IPS DF 6.9 (cell line): ENCODE measurements around the gene ARPIN.
A peak's percentile ranks its signal among the peaks of the same experiment; 100 is the strongest.
"Not testable (repeated sequence)": the region's sequence is repeated elsewhere in the genome, so short reads cannot be mapped to it uniquely, and the experiment has no call there.

Source experiments
- DNase-seq: peaks from one replicate; pipeline ENCODE4 v3.0.0-alpha.2; 2013; ENCODE audit warnings: low read depth, low spot score
- H3K27ac ChIP-seq: one replicate; pipeline ENCODE4 v1.5.1; 2013; ENCODE audit warnings: low read length, control low read depth
- H3K27me3 ChIP-seq: 2 replicates; pipeline ENCODE4 v1.6.1; 2013; ENCODE audit warnings: mild to moderate bottlenecking, low read length; ENCODE audit not compliant: control insufficient read depth, insufficient read depth
- H3K36me3 ChIP-seq: 2 replicates; pipeline ENCODE4 v1.6.1; 2013; ENCODE audit warnings: low read length; ENCODE audit not compliant: control insufficient read depth, insufficient read depth
- H3K4me1 ChIP-seq: 2 replicates; pipeline ENCODE4 v1.6.1; 2013; ENCODE audit warnings: low read length; ENCODE audit not compliant: control insufficient read depth, insufficient read depth
- H3K4me3 ChIP-seq: 2 replicates; pipeline ENCODE4 v1.5.1; 2013; ENCODE audit warnings: mild to moderate bottlenecking, low read length
- H3K9me3 ChIP-seq: 2 replicates; pipeline ENCODE4 v1.6.1; 2013; ENCODE audit warnings: low read length, inconsistent platforms; ENCODE audit not compliant: control insufficient read depth, insufficient read depth
- WGBS: extraction: QIAGEN DNeasy Blood & Tissue Kit; methylation state at CpG from one replicate; pipeline ENCODE4 v1.1.7; 2013; ENCODE audit warnings: mixed read lengths, missing lambda C conversion rate; ENCODE audit not compliant: insufficient read length, insufficient coverage; 5-methylcytosine and 5-hydroxymethylcytosine counted together

ARPIN gene

GRCh38 chr15:89912674-89913396 is at the start of gene ARPIN:
Gene ARPIN, minus strand, starts transcription at chr15:89912952. Its CDS starts 117 bp downstream, at chr15:89912835.
- no CpG with 5 or more reads among the region's 57 CpGs for WGBS
- no peaks in the 10 kb centered on the region for H3K27me3 ChIP-seq
- peak within 1 kb of the TSS; percentile 82; the same call in 1 of the 2 replicates for H3K4me3 ChIP-seq
- H3K9me3 ChIP-seq = no peaks in the 10 kb centered on the region
- no peak for DNase-seq
- H3K27ac ChIP-seq = no peak within 1 kb of the TSS
- H3K36me3 ChIP-seq = no peaks in the 10 kb centered on the region
- H3K4me1 ChIP-seq = no peaks in the 10 kb centered on the region

DNA sequence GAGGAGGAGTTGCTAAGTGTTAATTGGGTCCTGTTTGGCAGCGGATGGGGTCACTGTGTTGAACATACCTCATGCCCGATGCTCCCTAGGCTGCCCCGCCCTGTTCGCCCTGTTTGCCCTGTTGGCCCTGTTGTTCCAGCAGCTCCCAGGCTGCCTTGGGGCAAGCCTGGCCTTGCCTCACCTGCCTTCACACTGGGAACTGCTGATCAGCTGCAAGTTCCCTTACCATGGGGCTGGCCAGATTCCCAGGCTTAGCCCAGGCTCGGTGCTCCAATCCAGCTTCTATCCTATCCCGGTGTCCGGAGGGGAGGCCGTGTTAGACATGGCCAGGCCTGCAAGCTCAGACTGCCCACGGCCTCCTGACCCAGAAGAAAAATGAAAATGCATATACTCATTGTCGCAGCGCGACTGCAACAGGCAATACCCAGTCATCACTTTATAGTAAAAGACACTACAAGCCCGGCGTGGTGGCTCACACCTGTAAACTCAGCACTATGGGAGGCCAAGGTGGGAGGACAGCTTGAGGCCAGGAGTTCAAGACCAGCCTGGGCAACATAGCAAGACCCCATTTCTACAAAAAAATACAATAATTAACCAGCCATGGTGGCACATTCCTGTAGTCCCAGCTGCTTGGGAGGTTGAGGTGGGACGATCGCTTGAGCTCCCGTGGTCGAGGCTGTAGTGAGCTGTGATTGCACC is 45.5 kb upstream of the ARPIN start:
- no peaks in the 10 kb centered on the region for H3K4me1 ChIP-seq
- no peak overlapping the region for H3K4me3 ChIP-seq
- no CpG with 5 or more reads among the region's 18 CpGs for WGBS
- no peaks in the 10 kb centered on the region for H3K27me3 ChIP-seq
- no peaks in the 10 kb centered on the region for H3K36me3 ChIP-seq
- no peaks in the 10 kb centered on the region for H3K9me3 ChIP-seq
- DNase-seq = no peak
- no peak overlapping the region for H3K27ac ChIP-seq

GRCh38 chr15:89955449-89955998 is 42.8 kb upstream of the ARPIN start:
- H3K9me3 ChIP-seq, H3K4me3 ChIP-seq, H3K36me3 ChIP-seq, DNase-seq, H3K27ac ChIP-seq, H3K27me3 ChIP-seq, H3K4me1 ChIP-seq: not testable (repeated sequence)
- WGBS = no CpG with 5 or more reads among the region's 13 CpGs

- Histone ChIP-seq H3K27me3 (no peaks in the 10 kb centered on the region), H3K27ac (no peak overlapping the region), H3K4me3 (no peak overlapping the region), H3K36me3 (no peaks in the 10 kb centered on the region), H3K9me3 (no peaks in the 10 kb centered on the region), H3K4me1 (no peaks in the 10 kb centered on the region)
- WGBS = no CpG with 5 or more reads among the region's 3 CpGs
- DNase-seq = no peak
Measured at GRCh38 chr15:89954541-89954940, 41.8 kb upstream of the ARPIN start.

- Histone ChIP-seq H3K36me3 (no peaks in the 10 kb centered on the region), H3K4me1 (no peaks in the 10 kb centered on the region), H3K27me3 (no peaks in the 10 kb centered on the region), H3K4me3 (no peak overlapping the region), H3K27ac (no peak overlapping the region), H3K9me3 (no peaks in the 10 kb centered on the region)
- no CpG with 5 or more reads among the region's 7 CpGs for WGBS
- DNase-seq = no peak
Measured at GRCh38 chr15:89948796-89949195, 36.0 kb upstream of the ARPIN start.

DNA sequence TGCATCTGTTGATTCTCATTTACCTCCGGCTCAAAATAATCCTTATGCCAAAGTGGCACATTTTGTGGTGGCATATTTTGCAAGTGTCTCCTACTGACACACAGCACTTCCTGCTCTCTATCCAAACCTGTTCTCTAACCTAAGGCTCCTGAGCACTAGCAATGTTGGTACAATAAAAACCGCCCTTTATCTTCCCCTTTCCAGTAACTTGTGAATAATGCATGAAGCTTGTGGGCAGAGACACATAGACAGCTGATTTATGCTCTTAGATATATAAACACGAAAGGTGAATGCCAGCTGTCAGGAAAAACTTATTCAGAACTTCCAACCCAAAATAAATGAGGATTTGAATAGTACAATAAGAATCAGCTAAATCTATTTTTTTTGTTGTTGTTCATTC is 34.6 kb upstream of the ARPIN start:
- Histone ChIP-seq H3K4me1 (no peaks in the 10 kb centered on the region), H3K9me3 (no peaks in the 10 kb centered on the region), H3K36me3 (no peaks in the 10 kb centered on the region), H3K27ac (no peak overlapping the region), H3K27me3 (no peaks in the 10 kb centered on the region), H3K4me3 (no peak overlapping the region)
- WGBS = no CpG with 5 or more reads among the region's 3 CpGs
- no peak for DNase-seq

DNA sequence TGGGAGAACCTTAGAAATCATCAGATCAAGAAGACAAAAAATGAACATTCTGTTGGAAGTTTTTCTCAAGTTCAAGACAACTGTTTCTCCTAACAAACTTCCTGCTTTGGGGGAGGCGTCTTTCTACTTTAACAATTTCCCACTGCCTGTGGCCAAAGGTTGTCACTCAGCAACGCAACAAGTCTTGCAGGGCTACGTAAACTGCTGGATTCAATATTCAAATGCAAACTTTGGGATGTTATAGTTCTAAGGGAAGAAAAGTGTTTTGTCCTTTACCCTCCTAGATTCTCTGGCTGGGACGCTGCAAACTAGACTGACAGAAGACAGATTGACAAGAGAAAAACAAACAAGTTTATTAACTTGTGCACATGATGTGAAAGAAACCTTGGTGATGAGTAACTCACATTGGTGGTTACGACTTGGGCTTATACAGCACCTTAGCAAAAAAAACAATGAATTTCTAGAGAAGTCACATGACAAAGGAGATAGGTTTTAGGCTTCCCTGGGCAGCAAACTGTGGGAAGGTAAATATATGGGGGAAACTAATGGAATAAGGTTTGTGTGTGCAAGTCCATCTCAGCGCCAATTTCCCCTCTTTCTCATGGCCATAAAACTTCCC is 34.0 kb upstream of the ARPIN start:
- H3K36me3 ChIP-seq = no peaks in the 10 kb centered on the region
- no CpG with 5 or more reads among the region's 6 CpGs for WGBS
- H3K27ac ChIP-seq = no peak overlapping the region
- no peak for DNase-seq
- H3K27me3 ChIP-seq = no peaks in the 10 kb centered on the region
- H3K9me3 ChIP-seq = no peaks in the 10 kb centered on the region
- no peaks in the 10 kb centered on the region for H3K4me1 ChIP-seq
- no peak overlapping the region for H3K4me3 ChIP-seq

- not testable (repeated sequence) for H3K27me3 ChIP-seq, DNase-seq, H3K36me3 ChIP-seq, H3K4me1 ChIP-seq, H3K9me3 ChIP-seq, H3K27ac ChIP-seq, H3K4me3 ChIP-seq
- WGBS = no CpG with 5 or more reads among the region's 6 CpGs
Measured at GRCh38 chr15:89943721-89944120, 31.0 kb upstream of the ARPIN start.

DNA sequence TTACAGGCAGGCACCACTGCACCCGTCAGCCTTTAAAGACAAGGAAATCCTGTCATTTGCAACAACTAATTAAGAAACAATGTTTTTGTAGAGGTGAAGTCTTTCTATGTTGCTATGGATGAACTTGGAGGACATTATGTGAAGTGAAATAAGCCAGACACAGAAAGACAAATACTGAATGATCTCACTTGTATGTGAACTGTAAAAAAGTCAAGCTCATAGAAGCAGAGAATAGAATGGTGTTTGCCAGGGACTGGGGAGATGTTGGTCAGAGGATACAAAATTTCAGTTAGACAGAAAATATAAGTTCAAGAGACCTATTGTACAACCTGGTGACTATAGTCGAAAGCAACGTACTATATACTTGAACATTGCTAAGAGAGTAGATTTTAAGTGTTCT is 27.2 kb upstream of the ARPIN start:
- no CpG with 5 or more reads among the region's 3 CpGs for WGBS
- no peak overlapping the region for H3K4me3 ChIP-seq
- H3K36me3 ChIP-seq = no peaks in the 10 kb centered on the region
- no peaks in the 10 kb centered on the region for H3K27me3 ChIP-seq
- H3K9me3 ChIP-seq = no peaks in the 10 kb centered on the region
- DNase-seq = no peak
- no peaks in the 10 kb centered on the region for H3K4me1 ChIP-seq
- H3K27ac ChIP-seq = no peak overlapping the region

DNA sequence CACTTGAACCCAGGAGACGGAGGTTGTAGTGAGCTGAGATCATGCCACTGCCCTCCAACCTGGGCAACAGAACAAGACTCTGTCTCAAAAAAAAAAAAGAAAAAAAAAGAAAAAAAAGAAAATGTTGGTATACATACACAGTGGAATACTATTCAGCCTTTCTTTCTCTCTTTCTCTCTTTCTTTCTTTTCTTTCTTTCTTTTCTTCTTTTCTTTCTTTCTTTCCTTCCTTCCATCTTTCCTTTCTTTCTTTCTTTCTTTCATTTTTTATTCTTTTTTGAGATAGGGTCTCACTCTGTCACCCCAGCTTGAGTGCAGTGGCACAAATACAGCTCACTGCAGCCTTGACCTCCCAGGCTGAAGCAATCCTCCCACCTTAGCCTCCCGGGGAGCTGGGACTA is 26.6 kb upstream of the ARPIN start:
- H3K9me3 ChIP-seq, H3K27ac ChIP-seq, H3K36me3 ChIP-seq, H3K27me3 ChIP-seq, DNase-seq, H3K4me3 ChIP-seq, H3K4me1 ChIP-seq: not testable (repeated sequence)
- no CpG with 5 or more reads among the region's 2 CpGs for WGBS
